BLaER1 (cell line): ENCODE data around the gene OLFML2B.

ENCODE experiments used
- H3K27ac ChIP-seq: shearing (Covaris generic); formaldehyde crosslinking; 2 replicates; pipeline ENCODE4 v1.8.1; 2022
- H3K27me3 ChIP-seq: shearing (Covaris generic); formaldehyde crosslinking; 2 replicates; pipeline ENCODE4 v1.8.1; 2022
- H3K36me3 ChIP-seq: shearing (Covaris generic); formaldehyde crosslinking; 2 replicates; pipeline ENCODE4 v1.8.1; 2022
- H3K4me1 ChIP-seq: shearing (Covaris generic); formaldehyde crosslinking; 2 replicates; pipeline ENCODE4 v1.8.1; 2022
- H3K4me2 ChIP-seq: shearing (Covaris generic); formaldehyde crosslinking; 2 replicates; pipeline ENCODE4 v1.8.1; 2022
- H3K4me3 ChIP-seq: shearing (Covaris generic); formaldehyde crosslinking; 2 replicates; pipeline ENCODE4 v1.8.1; 2022
- H3K9ac ChIP-seq: shearing (Covaris generic); formaldehyde crosslinking; 2 replicates; pipeline ENCODE4 v1.8.1; 2022
- H3K9me3 ChIP-seq: shearing (Covaris generic); formaldehyde crosslinking; 2 replicates; pipeline ENCODE4 v1.8.1; 2022
- H4K20me1 ChIP-seq: shearing (Covaris generic); formaldehyde crosslinking; 2 replicates; pipeline ENCODE4 v1.8.1; 2022
- Cebpa-rat ChIP-seq: shearing (Covaris generic); IDR thresholded peaks from 2 replicates; pipeline ENCODE4 v1.8.1; 2022

OLFML2B gene

GRCh38 chr1:161952607-161953172, 71.0 kb downstream of the OLFML2B start:
- 0 out of 2 replicates have a peak, but pooled peaks cover under 1% of the 10 kb centered on the region for H3K36me3 ChIP-seq
- no peaks in the 10 kb centered on the region for H3K27me3 ChIP-seq
- H3K9me3 ChIP-seq: no peaks in the 10 kb centered on the region
- no peak overlapping the region for H3K27ac ChIP-seq
- H4K20me1 ChIP-seq: no peaks in the 10 kb centered on the region; the same call in 1 of the 2 replicates
- no peak for TF ChIP-seq Cebpa-rat
- no peak overlapping the region for H3K4me3 ChIP-seq
- no peak overlapping the region for H3K9ac ChIP-seq
- peaks cover 17% of the 10 kb centered on the region for H3K4me1 ChIP-seq
- no peak overlapping the region for H3K4me2 ChIP-seq

- no peak overlapping the region for H3K9ac ChIP-seq
- H3K4me3 ChIP-seq: no peak overlapping the region
- no peak overlapping the region for H3K27ac ChIP-seq
- H3K27me3 ChIP-seq: no peaks in the 10 kb centered on the region
- no peak overlapping the region for H3K4me2 ChIP-seq
- H4K20me1 ChIP-seq: no peaks in the 10 kb centered on the region; the same call in 1 of the 2 replicates
- H3K4me1 ChIP-seq: peaks cover 17% of the 10 kb centered on the region
- no peaks in the 10 kb centered on the region for H3K9me3 ChIP-seq
- no peak for TF ChIP-seq Cebpa-rat
- H3K36me3 ChIP-seq: no peaks in the 10 kb centered on the region
Observed at GRCh38 chr1:161951646-161952045, 72.0 kb downstream of the OLFML2B start.

DNA sequence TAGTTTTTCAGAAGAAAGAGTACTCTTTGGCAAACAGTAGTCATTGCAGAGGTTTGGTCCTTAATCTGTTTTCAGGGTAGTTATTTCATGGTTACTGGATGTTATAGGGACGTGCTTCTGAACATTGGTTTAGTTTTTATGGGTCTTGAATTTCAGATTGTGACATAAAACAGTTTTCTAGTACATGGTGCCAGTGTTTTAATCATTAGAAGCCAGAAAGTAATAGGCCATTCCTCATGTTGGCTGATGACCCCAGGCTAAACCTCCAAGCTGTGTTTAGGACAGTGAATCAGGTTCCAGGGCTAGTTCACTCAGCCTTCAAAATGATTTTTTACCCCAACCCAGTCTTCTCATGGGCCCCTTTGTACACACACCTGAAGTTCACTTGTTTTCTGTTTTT, 73.3 kb downstream of the OLFML2B start:
- no peak overlapping the region for H3K4me2 ChIP-seq
- H3K27me3 ChIP-seq: no peaks in the 10 kb centered on the region
- no peak overlapping the region for H3K4me3 ChIP-seq
- no peaks in the 10 kb centered on the region for H3K9me3 ChIP-seq
- H3K27ac ChIP-seq: no peak overlapping the region
- H4K20me1 ChIP-seq: no peaks in the 10 kb centered on the region; the same call in 1 of the 2 replicates
- H3K4me1 ChIP-seq: peaks cover 17% of the 10 kb centered on the region
- TF ChIP-seq Cebpa-rat: no peak
- peaks cover 7% of the 10 kb centered on the region; the same call in 1 of the 2 replicates for H3K36me3 ChIP-seq
- H3K9ac ChIP-seq: no peak overlapping the region

DNA sequence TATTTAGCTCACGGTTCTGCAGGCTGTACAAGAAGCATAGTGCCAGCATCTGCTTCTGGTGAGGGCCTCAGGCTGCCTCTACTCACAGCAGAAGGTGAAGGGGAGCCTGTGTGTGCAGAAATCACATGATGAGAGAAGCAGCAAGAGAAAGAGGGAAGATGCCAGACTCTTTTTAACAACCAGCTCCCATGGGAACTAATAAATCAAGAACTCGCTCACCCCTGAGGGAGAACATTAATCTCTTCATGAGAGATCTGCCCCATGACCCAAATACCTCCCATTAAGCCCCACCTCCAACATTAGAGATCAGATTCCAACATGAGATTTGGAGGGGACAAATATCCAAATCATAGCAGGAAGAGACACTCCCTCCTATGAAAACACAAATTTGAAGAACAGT, 74.1 kb downstream of the OLFML2B start:
- TF ChIP-seq Cebpa-rat: no peak
- H3K4me3 ChIP-seq: no peak overlapping the region
- H3K9ac ChIP-seq: no peak overlapping the region
- H3K4me1 ChIP-seq: peaks cover 17% of the 10 kb centered on the region
- peaks cover 16% of the 10 kb centered on the region for H3K36me3 ChIP-seq
- no peaks in the 10 kb centered on the region for H3K27me3 ChIP-seq
- no peak overlapping the region for H3K27ac ChIP-seq
- no peaks in the 10 kb centered on the region; the same call in 1 of the 2 replicates for H4K20me1 ChIP-seq
- H3K4me2 ChIP-seq: peak overlapping the region; percentile 15; the same call in 1 of the 2 replicates
- no peaks in the 10 kb centered on the region for H3K9me3 ChIP-seq

DNA sequence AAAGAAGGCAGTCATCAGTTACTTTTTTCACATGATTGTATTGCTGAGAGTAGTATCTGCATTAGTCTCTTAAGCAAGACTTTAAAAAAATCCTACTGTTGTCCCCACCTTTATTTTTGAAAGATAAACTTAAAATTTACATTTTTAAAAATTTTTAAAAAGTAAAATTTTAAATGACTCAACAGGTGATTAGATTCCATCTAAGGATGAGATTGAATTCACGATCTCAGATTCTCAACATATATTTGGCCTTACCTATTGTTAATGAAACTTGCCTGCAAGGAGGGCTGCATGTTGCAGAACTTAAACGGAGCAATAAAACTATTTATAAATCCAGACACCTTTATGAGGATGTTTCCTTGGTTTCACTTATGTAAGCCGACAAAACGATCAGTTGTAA, 75.2 kb downstream of the OLFML2B start:
- no peak overlapping the region for H3K4me3 ChIP-seq
- H3K4me1 ChIP-seq: peaks cover 9% of the 10 kb centered on the region
- H3K9ac ChIP-seq: no peak overlapping the region
- no peaks in the 10 kb centered on the region for H3K9me3 ChIP-seq
- TF ChIP-seq Cebpa-rat: no peak
- no peak overlapping the region for H3K4me2 ChIP-seq
- H3K27ac ChIP-seq: no peak overlapping the region
- no peaks in the 10 kb centered on the region for H3K27me3 ChIP-seq
- H4K20me1 ChIP-seq: no peaks in the 10 kb centered on the region; the same call in 1 of the 2 replicates
- H3K36me3 ChIP-seq: peaks cover 21% of the 10 kb centered on the region

DNA sequence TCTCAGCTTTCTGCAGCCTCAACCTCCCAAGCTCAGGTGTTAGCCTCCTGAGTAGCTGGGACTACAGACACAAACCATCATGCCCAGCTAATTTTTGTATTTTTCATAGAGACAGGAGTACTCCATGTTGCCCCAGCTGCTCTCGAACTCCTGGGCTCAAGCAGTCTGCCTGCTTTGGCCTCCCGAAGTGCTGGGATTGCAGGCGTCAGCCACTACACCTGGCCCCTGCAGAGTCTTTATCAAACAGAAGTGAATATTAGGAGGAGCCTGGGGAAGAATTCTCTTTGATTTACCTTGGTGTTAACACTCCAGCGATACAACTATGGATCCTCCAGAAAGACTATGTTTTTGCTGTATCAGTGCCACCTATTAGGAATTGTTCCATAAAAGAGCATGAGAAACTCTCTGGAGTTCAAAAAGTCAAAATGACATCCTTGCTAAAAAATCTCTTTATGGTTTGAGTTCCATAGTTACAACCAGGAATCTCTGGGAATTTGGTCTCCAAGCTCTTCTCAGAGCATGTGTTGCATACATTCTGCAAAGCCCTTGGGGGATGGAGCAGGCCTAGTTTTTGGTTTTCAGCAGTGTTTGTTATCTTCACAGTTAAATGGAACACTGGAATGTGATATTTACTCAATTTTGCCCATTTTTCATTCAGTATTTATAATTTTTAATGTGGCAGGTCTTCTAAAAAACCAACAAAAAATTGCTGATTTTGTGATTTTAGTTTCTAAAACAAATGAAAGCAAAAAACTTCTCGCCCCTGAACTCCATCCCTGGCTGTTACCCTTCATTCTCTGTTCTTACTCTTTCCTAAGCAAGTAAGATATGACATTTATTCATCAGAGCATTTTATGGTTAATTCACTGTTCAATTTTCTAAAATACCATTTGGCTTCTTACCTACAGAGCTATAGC, 77.3 kb downstream of the OLFML2B start:
- Histone ChIP-seq H3K27ac (no peak overlapping the region), H3K4me2 (no peak overlapping the region), H3K27me3 (no peaks in the 10 kb centered on the region), H3K9ac (no peak overlapping the region), H3K9me3 (no peaks in the 10 kb centered on the region), H3K36me3 (peaks cover 39% of the 10 kb centered on the region), H3K4me3 (no peak overlapping the region), H3K4me1 (peaks cover 9% of the 10 kb centered on the region), H4K20me1 (no peaks in the 10 kb centered on the region)
- no peak for TF ChIP-seq Cebpa-rat

DNA sequence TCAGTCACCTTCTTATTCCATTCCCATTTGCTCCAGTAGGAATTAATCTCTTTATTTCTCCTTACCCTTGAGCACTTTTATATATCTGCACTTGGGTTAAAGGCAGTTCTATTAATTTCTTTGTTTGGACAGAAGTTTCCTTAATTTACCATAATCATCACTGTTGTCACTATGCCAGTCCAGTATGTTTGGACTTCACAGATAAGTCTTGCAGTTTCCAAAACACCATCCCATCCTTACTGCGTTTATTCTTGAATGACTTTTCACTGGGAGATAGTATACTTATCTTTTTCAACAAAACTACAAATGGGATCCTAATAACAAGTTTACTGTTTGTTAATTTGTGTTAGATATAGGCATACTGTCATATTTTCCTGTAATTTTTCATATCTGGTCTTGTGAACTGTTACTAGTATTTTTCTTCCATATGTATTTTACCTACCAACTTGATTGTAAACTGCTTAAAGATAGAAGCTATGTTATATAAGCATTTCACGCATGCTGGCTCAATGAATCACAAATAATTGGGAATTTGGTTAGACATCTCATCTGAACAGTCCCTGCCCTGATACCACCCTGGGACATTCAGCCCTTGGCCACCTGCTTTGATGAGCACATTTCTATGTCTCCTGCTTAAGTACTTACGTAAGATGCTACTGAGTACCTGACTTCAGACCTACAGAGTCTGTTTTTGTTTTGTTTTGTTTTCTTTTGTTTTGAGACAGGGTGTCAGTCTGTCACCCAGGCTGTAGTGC, 78.2 kb downstream of the OLFML2B start:
- Histone ChIP-seq H3K27ac (no peak overlapping the region), H3K27me3 (no peaks in the 10 kb centered on the region), H3K9me3 (no peaks in the 10 kb centered on the region), H3K4me3 (no peak overlapping the region), H4K20me1 (no peaks in the 10 kb centered on the region), H3K4me2 (no peak overlapping the region), H3K4me1 (peaks cover 9% of the 10 kb centered on the region), H3K9ac (no peak overlapping the region), H3K36me3 (peaks cover 39% of the 10 kb centered on the region)
- no peak for TF ChIP-seq Cebpa-rat

GRCh38 chr1:161944381-161944780, 79.3 kb downstream of the OLFML2B start:
- peaks cover 42% of the 10 kb centered on the region for H3K36me3 ChIP-seq
- H4K20me1 ChIP-seq: no peaks in the 10 kb centered on the region
- H3K4me1 ChIP-seq: peaks cover 8% of the 10 kb centered on the region
- no peaks in the 10 kb centered on the region for H3K9me3 ChIP-seq
- no peak overlapping the region for H3K9ac ChIP-seq
- no peak overlapping the region for H3K4me3 ChIP-seq
- no peak overlapping the region for H3K4me2 ChIP-seq
- no peak overlapping the region for H3K27ac ChIP-seq
- H3K27me3 ChIP-seq: no peaks in the 10 kb centered on the region
- no peak for TF ChIP-seq Cebpa-rat

- Histone ChIP-seq H3K4me3 (no peak overlapping the region), H3K27me3 (no peaks in the 10 kb centered on the region), H3K27ac (no peak overlapping the region), H3K4me2 (no peak overlapping the region), H3K36me3 (peaks cover 44% of the 10 kb centered on the region), H3K9me3 (no peaks in the 10 kb centered on the region), H4K20me1 (no peaks in the 10 kb centered on the region), H3K9ac (no peak overlapping the region), H3K4me1 (peaks cover 6% of the 10 kb centered on the region; the same call in 1 of the 2 replicates)
- no peak for TF ChIP-seq Cebpa-rat
Observed at GRCh38 chr1:161943737-161944136, 79.9 kb downstream of the OLFML2B start.
